Measurements from ENCODE around the gene TEDC1. TPM values are rescaled to one million over a fixed set of nuclear protein-coding genes. Genes with fewer than 3 reads are reported as not detected.
A peak's percentile ranks its signal among the peaks of the same experiment; 100 is the strongest.

TEDC1 gene
- total and polyA plus RNA-seq, 3 experiments from 2014 or later = 14.7 to 56.5 (median 52.1) TPM

GRCh38 chr14:105501504-105502291 is 10.7 kb downstream of the TEDC1 start:
- Histone ChIP-seq H3K27ac (ENCODE audit: low read depth, low read length) (no peak overlapping the region), H3K9me3 (ENCODE audit: low read length) (no peaks in the 10 kb centered on the region), H3K27me3 (ENCODE audit: insufficient read depth, low read length, poor library complexity, severe bottlenecking) (no peaks in the 10 kb centered on the region), H3K4me1 (ENCODE audit: insufficient read depth, low read length) (no peaks in the 10 kb centered on the region), H3K4me3 (ENCODE audit: low read length) (no peak overlapping the region), H3K36me3 (ENCODE audit: insufficient read depth, low read length) (no peaks in the 10 kb centered on the region)
- peak in 1 of 5 donors; percentile 18 for DNase-seq
- CTCF ChIA-PET = interaction anchor here (0.9 kb wide), 1 partner anchor 21 kb away, joined by 3 read pairs; no protein-coding TSS in a partner anchor
- peaks cover 0 to 3% (median 0%) of the 10 kb centered on the region in 3 donors for H3K36me3 Mint-ChIP-seq
- H3K4me1 Mint-ChIP-seq = no peaks in the 10 kb centered on the region
- POLR2A ChIA-PET = no interaction called here
- peak overlapping the region in 1 of 7 donors; percentile 59 for H3K4me3 Mint-ChIP-seq
- no peaks in the 10 kb centered on the region for H3K9me3 Mint-ChIP-seq
- peak overlapping the region in 2 of 8 donors; percentile 10 to 46 for H3K27ac Mint-ChIP-seq
- peaks cover 3 to 5% of the 10 kb centered on the region in 2 donors for H3K27me3 Mint-ChIP-seq

- H3K4me3 ChIP-seq (ENCODE audit: low read length) = no peak overlapping the region
- H3K4me1 Mint-ChIP-seq = no peaks in the 10 kb centered on the region
These were observed 11.6 kb downstream of the TEDC1 start for GRCh38 chr14:105502446-105503295.

GRCh38 chr14:105503296-105503640 is 12.2 kb downstream of the TEDC1 start:
- H3K36me3 ChIP-seq (ENCODE audit: insufficient read depth, low read length) = no peaks in the 10 kb centered on the region
- ChIA-PET CTCF (interaction anchor here (0.6 kb wide), 1 partner anchor 50 kb away, joined by 3 read pairs; no protein-coding TSS in a partner anchor), POLR2A (no interaction called here)
- H3K9me3 ChIP-seq (ENCODE audit: low read length) = no peaks in the 10 kb centered on the region
- no peak overlapping the region for H3K27ac ChIP-seq (ENCODE audit: low read depth, low read length)
- peak overlapping the region in 1 of 7 donors; percentile 86 for H3K4me3 Mint-ChIP-seq
- no peak overlapping the region for H3K4me3 ChIP-seq (ENCODE audit: low read length)
- peaks cover 13 to 14% of the 10 kb centered on the region in 2 donors for H3K27me3 Mint-ChIP-seq
- peak overlapping the region in 1 of 8 donors; percentile 58 for H3K27ac Mint-ChIP-seq
- peak in 1 of 5 donors; percentile 41 for DNase-seq
- H3K4me1 ChIP-seq (ENCODE audit: insufficient read depth, low read length) = no peaks in the 10 kb centered on the region
- no peaks in the 10 kb centered on the region for H3K9me3 Mint-ChIP-seq
- peaks cover 4% of the 10 kb centered on the region for H3K27me3 ChIP-seq (ENCODE audit: insufficient read depth, low read length, poor library complexity, severe bottlenecking)
- H3K36me3 Mint-ChIP-seq = peaks cover 0 to 1% (median 0%) of the 10 kb centered on the region in 3 donors
- H3K4me1 Mint-ChIP-seq = no peaks in the 10 kb centered on the region

More at GRCh38 chr14:105502446-105503295, 11.6 kb downstream of the TEDC1 start:
- Histone ChIP-seq H3K9me3 (ENCODE audit: low read length) (no peaks in the 10 kb centered on the region), H3K36me3 (ENCODE audit: insufficient read depth, low read length) (no peaks in the 10 kb centered on the region), H3K27ac (ENCODE audit: low read depth, low read length) (no peak overlapping the region), H3K27me3 (ENCODE audit: insufficient read depth, low read length, poor library complexity, severe bottlenecking) (no peaks in the 10 kb centered on the region), H3K4me1 (ENCODE audit: insufficient read depth, low read length) (no peaks in the 10 kb centered on the region)
- Mint-ChIP-seq H3K9me3 (no peaks in the 10 kb centered on the region), H3K4me3 (no peak overlapping the region), H3K27ac (peak overlapping the region in 1 of 8 donors; percentile 46), H3K36me3 (peaks cover 0 to 3% (median 0%) of the 10 kb centered on the region in 3 donors), H3K27me3 (peaks cover 9 to 10% of the 10 kb centered on the region in 2 donors)
- ChIA-PET POLR2A (no interaction called here), CTCF (interaction anchor here (0.9 kb wide), 1 partner anchor 22 kb away, joined by 3 read pairs; no protein-coding TSS in a partner anchor)
- DNase-seq = peak in 1 of 5 donors; percentile 25

- Histone ChIP-seq H3K4me3 (ENCODE audit: low read length) (no peak overlapping the region), H3K9me3 (ENCODE audit: low read length) (no peaks in the 10 kb centered on the region), H3K36me3 (ENCODE audit: insufficient read depth, low read length) (no peaks in the 10 kb centered on the region), H3K27ac (ENCODE audit: low read depth, low read length) (no peak overlapping the region), H3K27me3 (ENCODE audit: insufficient read depth, low read length, poor library complexity, severe bottlenecking) (peaks cover 9% of the 10 kb centered on the region), H3K4me1 (ENCODE audit: insufficient read depth, low read length) (no peaks in the 10 kb centered on the region)
- H3K36me3 Mint-ChIP-seq = no peaks in the 10 kb centered on the region
- ChIA-PET CTCF (interaction anchor here (0.6 kb wide), 1 partner anchor 50 kb away, joined by 3 read pairs; no protein-coding TSS in a partner anchor), POLR2A (no interaction called here)
- no peaks in the 10 kb centered on the region for H3K9me3 Mint-ChIP-seq
- peak overlapping the region in 1 of 8 donors; percentile 42 for H3K27ac Mint-ChIP-seq
- H3K27me3 Mint-ChIP-seq = peaks cover 18 to 19% of the 10 kb centered on the region in 2 donors
- no peaks in the 10 kb centered on the region for H3K4me1 Mint-ChIP-seq
- peak in 1 of 5 donors; percentile 30 for DNase-seq
- peak overlapping the region in 1 of 7 donors; percentile 86 for H3K4me3 Mint-ChIP-seq
These were observed 13.1 kb downstream of the TEDC1 start for GRCh38 chr14:105503935-105504692.

GRCh38 chr14:105505101-105505500 is 14.1 kb downstream of the TEDC1 start:
- Histone ChIP-seq H3K27me3 (ENCODE audit: insufficient read depth, low read length, poor library complexity, severe bottlenecking) (peaks cover 9% of the 10 kb centered on the region), H3K9me3 (ENCODE audit: low read length) (no peaks in the 10 kb centered on the region), H3K27ac (ENCODE audit: low read depth, low read length) (no peak overlapping the region), H3K4me3 (ENCODE audit: low read length) (no peak overlapping the region), H3K36me3 (ENCODE audit: insufficient read depth, low read length) (no peaks in the 10 kb centered on the region), H3K4me1 (ENCODE audit: insufficient read depth, low read length) (no peaks in the 10 kb centered on the region)
- peak overlapping the region in 1 of 8 donors; percentile 65 for H3K27ac Mint-ChIP-seq
- CTCF ChIA-PET = no interaction called here
- no peak for DNase-seq
- peaks cover 17 to 19% of the 10 kb centered on the region in 2 donors for H3K27me3 Mint-ChIP-seq
- H3K4me1 Mint-ChIP-seq = no peaks in the 10 kb centered on the region
- H3K9me3 Mint-ChIP-seq = no peaks in the 10 kb centered on the region
- no peak overlapping the region for H3K4me3 Mint-ChIP-seq
- no peaks in the 10 kb centered on the region for H3K36me3 Mint-ChIP-seq
- POLR2A ChIA-PET = no interaction called here

- H3K4me1 ChIP-seq (ENCODE audit: insufficient read depth, low read length) = no peaks in the 10 kb centered on the region
- POLR2A ChIA-PET = no interaction called here
These were observed 16.2 kb downstream of the TEDC1 start for GRCh38 chr14:105507247-105507646.

GRCh38 chr14:105508069-105508468 is 17.0 kb downstream of the TEDC1 start:
- DNase-seq = peak in 1 of 5 donors; percentile 42
- Mint-ChIP-seq H3K27ac (no peak overlapping the region), H3K27me3 (peaks cover 25 to 30% of the 10 kb centered on the region in 2 donors), H3K4me1 (no peaks in the 10 kb centered on the region), H3K36me3 (no peaks in the 10 kb centered on the region), H3K9me3 (no peaks in the 10 kb centered on the region), H3K4me3 (no peak overlapping the region)
- Histone ChIP-seq H3K27ac (ENCODE audit: low read depth, low read length) (no peak overlapping the region), H3K27me3 (ENCODE audit: insufficient read depth, low read length, poor library complexity, severe bottlenecking) (peaks cover 9% of the 10 kb centered on the region), H3K4me1 (ENCODE audit: insufficient read depth, low read length) (no peaks in the 10 kb centered on the region), H3K9me3 (ENCODE audit: low read length) (no peaks in the 10 kb centered on the region), H3K4me3 (ENCODE audit: low read length) (no peak overlapping the region), H3K36me3 (ENCODE audit: insufficient read depth, low read length) (no peaks in the 10 kb centered on the region)
- ChIA-PET POLR2A (no interaction called here), CTCF (no interaction called here)

More at GRCh38 chr14:105507247-105507646, 16.2 kb downstream of the TEDC1 start:
- Mint-ChIP-seq H3K27me3 (peaks cover 22 to 24% of the 10 kb centered on the region in 2 donors), H3K4me1 (no peaks in the 10 kb centered on the region), H3K36me3 (no peaks in the 10 kb centered on the region), H3K27ac (no peak overlapping the region), H3K9me3 (no peaks in the 10 kb centered on the region), H3K4me3 (no peak overlapping the region)
- H3K4me3 ChIP-seq (ENCODE audit: low read length) = no peak overlapping the region
- H3K36me3 ChIP-seq (ENCODE audit: insufficient read depth, low read length) = no peaks in the 10 kb centered on the region
- CTCF ChIA-PET = no interaction called here
- H3K27ac ChIP-seq (ENCODE audit: low read depth, low read length) = no peak overlapping the region
- DNase-seq = peak in 1 of 5 donors; percentile 8
- H3K9me3 ChIP-seq (ENCODE audit: low read length) = no peaks in the 10 kb centered on the region
- H3K27me3 ChIP-seq (ENCODE audit: insufficient read depth, low read length, poor library complexity, severe bottlenecking) = peaks cover 9% of the 10 kb centered on the region
